ENCODE data around the gene LRRC37A3.
"Not testable (repeated sequence)": the region's sequence is repeated elsewhere in the genome, so short reads cannot be mapped to it uniquely, and the experiment has no call there.

The LRRC37A3 gene

GRCh38 chr17:64920026-64920418 lies 744 bp upstream of the LRRC37A3 start:
- TF ChIP-seq, protein P1, sequence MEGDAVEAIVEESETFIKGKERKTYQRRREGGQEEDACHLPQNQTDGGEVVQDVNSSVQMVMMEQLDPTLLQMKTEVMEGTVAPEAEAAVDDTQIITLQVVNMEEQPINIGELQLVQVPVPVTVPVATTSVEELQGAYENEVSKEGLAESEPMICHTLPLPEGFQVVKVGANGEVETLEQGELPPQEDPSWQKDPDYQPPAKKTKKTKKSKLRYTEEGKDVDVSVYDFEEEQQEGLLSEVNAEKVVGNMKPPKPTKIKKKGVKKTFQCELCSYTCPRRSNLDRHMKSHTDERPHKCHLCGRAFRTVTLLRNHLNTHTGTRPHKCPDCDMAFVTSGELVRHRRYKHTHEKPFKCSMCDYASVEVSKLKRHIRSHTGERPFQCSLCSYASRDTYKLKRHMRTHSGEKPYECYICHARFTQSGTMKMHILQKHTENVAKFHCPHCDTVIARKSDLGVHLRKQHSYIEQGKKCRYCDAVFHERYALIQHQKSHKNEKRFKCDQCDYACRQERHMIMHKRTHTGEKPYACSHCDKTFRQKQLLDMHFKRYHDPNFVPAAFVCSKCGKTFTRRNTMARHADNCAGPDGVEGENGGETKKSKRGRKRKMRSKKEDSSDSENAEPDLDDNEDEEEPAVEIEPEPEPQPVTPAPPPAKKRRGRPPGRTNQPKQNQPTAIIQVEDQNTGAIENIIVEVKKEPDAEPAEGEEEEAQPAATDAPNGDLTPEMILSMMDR (IDR thresholded peaks at IDR 0.05; ENCODE audit: borderline replicate concordance, insufficient read depth, low read depth, low read length) = no peak
- H3K4me3 ChIP-seq (ENCODE audit: low read depth, low read length) = peak overlapping the region; percentile 75

DNA sequence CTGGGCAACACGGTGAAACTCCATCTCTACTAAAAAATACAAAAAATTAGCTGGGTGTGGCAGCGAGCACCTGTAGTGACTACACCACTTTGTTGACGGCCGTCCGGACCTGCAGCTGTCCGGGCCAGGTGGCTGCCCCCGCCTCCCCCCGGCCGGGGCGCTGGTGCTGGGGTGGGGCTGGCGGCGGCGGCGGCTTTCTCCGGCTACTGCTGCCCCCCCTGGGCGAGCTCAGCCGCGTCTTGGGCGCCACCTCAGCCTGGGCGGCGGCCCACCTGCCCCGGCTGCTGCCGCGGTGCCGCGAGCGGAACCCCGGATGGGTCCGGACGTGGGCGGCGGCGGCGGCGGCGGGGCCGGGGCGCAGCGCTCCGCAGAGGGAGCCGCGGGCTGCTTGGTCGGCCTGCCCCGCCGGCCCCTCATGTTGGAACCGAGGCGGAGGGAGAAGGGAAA lies 413 bp downstream of the LRRC37A3 start:
- peak overlapping the region; percentile 75 for H3K4me3 ChIP-seq (ENCODE audit: low read depth, low read length)

GRCh38 chr17:64917540-64917939 lies 1.7 kb downstream of the LRRC37A3 start:
- not testable (repeated sequence) for H3K4me3 ChIP-seq (ENCODE audit: low read depth, low read length)

GRCh38 chr17:64915244-64915643 lies 4.0 kb downstream of the LRRC37A3 start:
- not testable (repeated sequence) for H3K4me3 ChIP-seq (ENCODE audit: low read depth, low read length)

DNA sequence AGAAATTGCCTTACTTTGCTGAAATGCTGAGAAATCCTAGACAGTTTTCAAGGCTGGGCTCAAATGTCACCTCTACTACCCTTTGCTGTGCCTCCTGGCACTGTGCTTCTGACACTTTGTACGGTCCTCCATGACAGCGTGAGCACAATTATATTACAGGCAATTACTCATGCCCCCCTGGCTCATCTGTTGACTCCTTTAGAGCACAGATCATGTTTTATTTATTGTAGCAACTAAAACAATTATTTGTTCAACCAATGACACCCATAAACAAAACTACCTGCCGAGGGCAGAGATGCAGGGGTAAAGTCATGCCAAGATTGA lies 9.1 kb downstream of the LRRC37A3 start:
- H3K4me3 ChIP-seq (ENCODE audit: low read depth, low read length) = not testable (repeated sequence)

GRCh38 chr17:64909511-64910190 lies 9.6 kb downstream of the LRRC37A3 start:
- not testable (repeated sequence) for H3K4me3 ChIP-seq (ENCODE audit: low read depth, low read length)

- not testable (repeated sequence) for H3K4me3 ChIP-seq (ENCODE audit: low read depth, low read length)
These were observed 15.2 kb downstream of the LRRC37A3 start for GRCh38 chr17:64904069-64904468.

DNA sequence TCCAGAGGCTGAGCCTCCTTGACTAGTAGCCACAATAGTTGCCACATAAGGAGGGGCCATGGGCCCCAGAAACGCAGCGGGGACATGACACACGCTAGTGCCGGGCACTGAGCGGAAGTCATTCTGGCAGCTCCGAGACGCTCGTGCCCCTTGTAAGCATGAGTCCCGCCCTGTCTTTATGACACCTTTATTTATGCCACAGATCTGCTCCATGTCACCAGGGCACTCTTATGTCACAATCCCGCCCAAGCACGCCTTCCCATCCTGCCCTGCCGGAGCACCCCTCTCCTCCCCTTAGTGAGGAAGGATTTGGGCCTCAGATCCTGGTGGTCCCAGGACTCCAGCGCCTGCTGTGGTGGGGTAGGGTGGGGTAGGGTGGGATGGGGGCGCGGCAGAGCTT lies 22.1 kb downstream of the LRRC37A3 start:
- H3K4me3 ChIP-seq (ENCODE audit: low read depth, low read length) = not testable (repeated sequence)

DNA sequence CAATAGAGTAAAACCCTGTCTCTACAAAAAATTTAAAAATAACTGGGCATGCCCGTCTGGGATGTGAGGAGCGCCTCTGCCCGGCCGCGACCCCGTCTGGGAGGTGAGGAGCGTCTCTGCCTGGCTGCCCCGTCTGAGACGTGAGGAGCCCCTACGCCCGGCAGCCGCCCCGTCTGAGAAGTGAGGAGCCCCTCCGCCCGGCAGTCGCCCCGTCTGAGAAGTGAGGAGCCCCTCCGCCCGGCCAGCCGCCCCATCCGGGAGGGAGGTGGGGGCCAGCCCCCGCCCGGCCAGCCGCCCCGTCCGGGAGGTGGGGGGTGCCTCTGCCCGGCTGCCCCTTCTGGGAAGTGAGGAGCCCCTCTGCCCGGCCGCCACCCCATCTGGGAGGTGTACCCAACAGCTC lies 45.1 kb downstream of the LRRC37A3 start:
- not testable (repeated sequence) for H3K4me3 ChIP-seq (ENCODE audit: low read depth, low read length)

GRCh38 chr17:64847504-64848466 lies 71.5 kb downstream of the LRRC37A3 start:
- TF ChIP-seq, protein P1 (IDR thresholded peaks at IDR 0.05; ENCODE audit: borderline replicate concordance, insufficient read depth, low read depth, low read length) = peak; percentile 59
- H3K4me3 ChIP-seq (ENCODE audit: low read depth, low read length) = not testable (repeated sequence)

GRCh38 chr17:64846892-64847291 lies 72.4 kb downstream of the LRRC37A3 start:
- not testable (repeated sequence) for H3K4me3 ChIP-seq (ENCODE audit: low read depth, low read length)

DNA sequence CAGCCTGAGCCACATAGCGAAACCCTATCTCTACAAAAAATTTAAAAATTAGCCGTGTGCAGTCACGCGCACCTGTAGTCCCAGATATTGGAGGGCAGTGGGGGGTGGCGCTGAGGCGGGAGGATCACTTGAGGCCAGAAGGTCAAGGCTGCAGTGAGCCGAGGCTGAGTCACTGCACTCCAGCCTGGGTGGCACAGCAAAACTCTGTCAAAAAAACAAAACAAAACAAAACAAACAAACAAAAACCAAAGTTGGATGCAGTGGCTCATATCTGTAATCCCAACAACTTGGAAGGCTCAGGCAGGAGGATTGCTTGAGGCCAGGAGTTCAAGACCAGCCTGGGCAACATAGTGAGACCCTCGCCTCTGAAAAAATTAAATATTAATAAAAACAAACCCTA lies 75.4 kb downstream of the LRRC37A3 start:
- not testable (repeated sequence) for H3K4me3 ChIP-seq (ENCODE audit: low read depth, low read length)

GRCh38 chr17:64842900-64843299 lies 76.4 kb downstream of the LRRC37A3 start:
- not testable (repeated sequence) for H3K4me3 ChIP-seq (ENCODE audit: low read depth, low read length)

DNA sequence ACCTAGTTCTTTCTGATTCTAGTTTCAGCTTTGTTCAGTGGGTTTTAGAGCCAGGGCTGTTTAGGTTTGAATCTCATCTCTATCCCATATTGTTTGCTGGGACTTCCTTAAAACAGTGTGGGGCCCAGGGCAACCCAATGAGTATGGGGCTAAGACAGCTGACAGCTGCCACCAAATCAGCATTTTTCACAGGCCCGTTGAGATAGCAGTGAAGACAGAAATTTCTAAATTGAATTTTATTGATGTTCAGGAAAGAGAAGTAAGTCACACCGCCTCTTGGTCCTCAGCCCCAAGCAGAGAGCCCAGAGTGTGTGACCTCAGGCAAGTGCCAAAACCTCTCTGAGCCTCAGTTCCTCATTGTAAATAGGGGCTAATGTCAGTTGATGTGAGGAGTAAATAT lies 78.3 kb downstream of the LRRC37A3 start:
- H3K4me3 ChIP-seq (ENCODE audit: low read depth, low read length) = not testable (repeated sequence)

DNA sequence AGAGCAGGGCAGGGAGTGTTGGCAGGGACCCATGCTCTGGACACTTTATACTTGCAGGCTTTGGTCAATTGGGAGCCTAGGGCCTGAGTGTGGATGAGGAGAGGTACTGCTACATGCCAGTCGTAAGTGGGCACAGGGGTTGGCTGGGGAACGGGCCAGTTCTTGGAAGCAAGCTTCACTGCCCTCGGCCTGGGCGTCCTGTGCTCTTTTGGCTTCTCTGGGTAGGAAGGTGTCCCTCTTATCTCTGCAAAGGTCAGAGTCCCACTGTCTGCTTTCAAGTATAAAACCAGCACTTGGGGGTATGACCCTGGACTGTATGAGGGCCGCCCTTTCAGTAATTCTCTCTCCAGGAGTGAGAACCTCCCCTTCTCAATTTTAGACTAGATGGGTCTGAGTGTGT lies 80.8 kb downstream of the LRRC37A3 start:
- not testable (repeated sequence) for H3K4me3 ChIP-seq (ENCODE audit: low read depth, low read length)

DNA sequence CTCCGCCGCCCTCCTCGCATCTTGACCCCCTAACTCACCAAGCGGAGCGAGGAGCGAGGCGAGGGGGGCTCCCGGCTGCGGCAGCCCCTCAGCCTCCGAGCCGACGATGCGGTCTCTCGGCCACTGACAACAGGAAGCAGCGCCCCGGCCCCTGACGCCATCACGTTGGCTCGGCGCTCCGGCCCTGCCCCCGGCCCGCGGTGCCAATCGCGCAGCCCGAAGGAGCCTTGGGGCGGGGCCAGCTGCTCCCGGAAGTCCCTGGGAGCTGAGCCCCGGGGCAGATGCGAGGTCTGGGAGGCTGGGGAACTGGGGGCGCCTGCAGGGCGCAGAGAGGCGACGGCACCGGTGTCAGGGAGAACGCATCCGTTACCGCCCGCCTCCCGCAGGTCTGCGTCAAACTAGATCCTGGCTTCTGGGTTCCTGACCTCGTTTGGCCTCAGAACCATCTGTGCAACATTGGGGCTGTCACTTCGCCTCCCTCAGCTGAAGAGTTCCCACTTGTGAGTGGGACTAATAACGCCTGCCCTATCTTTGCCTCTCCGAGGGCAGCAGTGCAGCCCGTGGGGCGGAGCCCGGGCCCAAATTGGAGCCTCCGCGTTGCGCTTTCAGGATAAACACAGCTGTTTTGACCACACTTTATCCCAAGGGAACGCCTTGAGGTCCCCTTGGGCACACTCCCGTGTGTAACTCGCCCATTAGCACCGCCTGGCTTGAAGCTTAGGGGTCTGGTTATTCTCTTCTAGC lies 82.1 kb downstream of the LRRC37A3 start:
- H3K4me3 ChIP-seq (ENCODE audit: low read depth, low read length) = peak overlapping the region; percentile 69

DNA sequence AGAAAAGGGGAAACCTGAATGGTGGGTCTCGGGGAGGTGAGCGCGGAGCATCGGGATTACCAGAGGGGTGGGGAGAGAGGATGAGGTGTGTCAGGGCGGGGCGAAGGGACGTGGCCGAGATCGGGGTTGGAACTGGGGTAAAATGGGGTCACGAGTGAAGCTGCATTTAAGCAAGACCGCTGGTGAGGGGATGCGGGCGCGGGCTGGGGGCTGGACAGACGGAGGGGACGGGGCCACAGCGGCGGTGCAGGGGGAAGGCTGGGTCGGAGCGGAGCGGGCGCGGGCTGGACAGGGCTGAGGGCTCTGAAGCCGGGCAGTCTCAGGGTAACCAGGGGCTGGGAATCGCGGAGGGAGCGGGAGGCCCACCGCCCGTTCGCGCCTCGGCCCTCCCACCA lies 82.7 kb downstream of the LRRC37A3 start:
- H3K4me3 ChIP-seq (ENCODE audit: low read depth, low read length) = peak overlapping the region; percentile 69

GRCh38 chr17:64834060-64834459 lies 85.2 kb downstream of the LRRC37A3 start:
- not testable (repeated sequence) for H3K4me3 ChIP-seq (ENCODE audit: low read depth, low read length)
